ENCODE measurements around the gene MRPL11.

MRPL11 gene

GRCh38 chr11:66414120-66414934 is 24.3 kb downstream of the MRPL11 start:
- no peaks in the 10 kb centered on the region for H3K36me3 ChIP-seq (ENCODE audit: control insufficient read depth, insufficient read depth, low read length)
- peaks cover 6% of the 10 kb centered on the region for H3K27me3 ChIP-seq (ENCODE audit: control insufficient read depth, insufficient read depth, low read length)
- peak overlapping the region; percentile 87 for H3K27ac ChIP-seq (ENCODE audit: low read depth, low read length)
- peak overlapping the region; percentile 25; the same call in 1 of the 2 replicates for H3K4me3 ChIP-seq (ENCODE audit: low read depth, low read length)
- H3K9ac ChIP-seq (ENCODE audit: low read depth, low read length): peak overlapping the region; percentile 19; the same call in 1 of the 2 replicates
- H3K9me3 ChIP-seq (ENCODE audit: control insufficient read depth, insufficient read depth, low read length): no peaks in the 10 kb centered on the region
- H3K4me1 ChIP-seq (ENCODE audit: control insufficient read depth, insufficient read depth, low read length): peaks cover 43% of the 10 kb centered on the region

GRCh38 chr11:66413167-66413566 is 25.5 kb downstream of the MRPL11 start:
- no peaks in the 10 kb centered on the region for H3K36me3 ChIP-seq (ENCODE audit: control insufficient read depth, insufficient read depth, low read length)
- H3K9ac ChIP-seq (ENCODE audit: low read depth, low read length): no peak overlapping the region
- peak overlapping the region; percentile 87 for H3K27ac ChIP-seq (ENCODE audit: low read depth, low read length)
- H3K4me3 ChIP-seq (ENCODE audit: low read depth, low read length): no peak overlapping the region
- H3K4me1 ChIP-seq (ENCODE audit: control insufficient read depth, insufficient read depth, low read length): peaks cover 34% of the 10 kb centered on the region
- H3K27me3 ChIP-seq (ENCODE audit: control insufficient read depth, insufficient read depth, low read length): no peaks in the 10 kb centered on the region
- no peaks in the 10 kb centered on the region for H3K9me3 ChIP-seq (ENCODE audit: control insufficient read depth, insufficient read depth, low read length)

- no peaks in the 10 kb centered on the region for H3K36me3 ChIP-seq (ENCODE audit: control insufficient read depth, insufficient read depth, low read length)
- H3K9ac ChIP-seq (ENCODE audit: low read depth, low read length): no peak overlapping the region
- H3K9me3 ChIP-seq (ENCODE audit: control insufficient read depth, insufficient read depth, low read length): no peaks in the 10 kb centered on the region
- peaks cover 25% of the 10 kb centered on the region for H3K4me1 ChIP-seq (ENCODE audit: control insufficient read depth, insufficient read depth, low read length)
- H3K27ac ChIP-seq (ENCODE audit: low read depth, low read length): no peak overlapping the region
- H3K27me3 ChIP-seq (ENCODE audit: control insufficient read depth, insufficient read depth, low read length): no peaks in the 10 kb centered on the region; the same call in 1 of the 2 replicates
- H3K4me3 ChIP-seq (ENCODE audit: low read depth, low read length): no peak overlapping the region
Measured at GRCh38 chr11:66412110-66412509, 26.5 kb downstream of the MRPL11 start.

GRCh38 chr11:66411323-66411722 is 27.3 kb downstream of the MRPL11 start:
- no peaks in the 10 kb centered on the region for H3K9me3 ChIP-seq (ENCODE audit: control insufficient read depth, insufficient read depth, low read length)
- H3K27me3 ChIP-seq (ENCODE audit: control insufficient read depth, insufficient read depth, low read length): no peaks in the 10 kb centered on the region; the same call in 1 of the 2 replicates
- no peaks in the 10 kb centered on the region for H3K36me3 ChIP-seq (ENCODE audit: control insufficient read depth, insufficient read depth, low read length)
- H3K4me3 ChIP-seq (ENCODE audit: low read depth, low read length): no peak overlapping the region
- H3K27ac ChIP-seq (ENCODE audit: low read depth, low read length): no peak overlapping the region
- H3K9ac ChIP-seq (ENCODE audit: low read depth, low read length): no peak overlapping the region
- peaks cover 25% of the 10 kb centered on the region for H3K4me1 ChIP-seq (ENCODE audit: control insufficient read depth, insufficient read depth, low read length)

- H3K4me1 ChIP-seq (ENCODE audit: control insufficient read depth, insufficient read depth, low read length): peaks cover 24% of the 10 kb centered on the region
- peaks cover 4% of the 10 kb centered on the region; the same call in 1 of the 2 replicates for H3K27me3 ChIP-seq (ENCODE audit: control insufficient read depth, insufficient read depth, low read length)
Measured at GRCh38 chr11:66410191-66410590, 28.5 kb downstream of the MRPL11 start.

GRCh38 chr11:66409226-66409625 is 29.4 kb downstream of the MRPL11 start:
- Histone ChIP-seq H3K36me3 (ENCODE audit: control insufficient read depth, insufficient read depth, low read length) (no peaks in the 10 kb centered on the region), H3K9ac (ENCODE audit: low read depth, low read length) (no peak overlapping the region; the same call in 1 of the 2 replicates), H3K4me3 (ENCODE audit: low read depth, low read length) (peak overlapping the region; percentile 33; the same call in 1 of the 2 replicates), H3K27me3 (ENCODE audit: control insufficient read depth, insufficient read depth, low read length) (peaks cover 4% of the 10 kb centered on the region; the same call in 1 of the 2 replicates), H3K27ac (ENCODE audit: low read depth, low read length) (peak overlapping the region; percentile 65), H3K4me1 (ENCODE audit: control insufficient read depth, insufficient read depth, low read length) (peaks cover 14% of the 10 kb centered on the region), H3K9me3 (ENCODE audit: control insufficient read depth, insufficient read depth, low read length) (no peaks in the 10 kb centered on the region)

More at GRCh38 chr11:66410191-66410590, 28.5 kb downstream of the MRPL11 start:
- H3K27ac ChIP-seq (ENCODE audit: low read depth, low read length): no peak overlapping the region
- no peaks in the 10 kb centered on the region for H3K36me3 ChIP-seq (ENCODE audit: control insufficient read depth, insufficient read depth, low read length)
- H3K9ac ChIP-seq (ENCODE audit: low read depth, low read length): no peak overlapping the region
- H3K9me3 ChIP-seq (ENCODE audit: control insufficient read depth, insufficient read depth, low read length): no peaks in the 10 kb centered on the region
- H3K4me3 ChIP-seq (ENCODE audit: low read depth, low read length): no peak overlapping the region

- Histone ChIP-seq H3K9ac (ENCODE audit: low read depth, low read length) (no peak overlapping the region; the same call in 1 of the 2 replicates), H3K27ac (ENCODE audit: low read depth, low read length) (peak overlapping the region; percentile 65)
Measured at GRCh38 chr11:66408488-66409214, 30.0 kb downstream of the MRPL11 start.

GRCh38 chr11:66407651-66408050 is 31.0 kb downstream of the MRPL11 start:
- Histone ChIP-seq H3K9ac (ENCODE audit: low read depth, low read length) (no peak overlapping the region), H3K27me3 (ENCODE audit: control insufficient read depth, insufficient read depth, low read length) (peaks cover 4% of the 10 kb centered on the region; the same call in 1 of the 2 replicates), H3K27ac (ENCODE audit: low read depth, low read length) (no peak overlapping the region), H3K9me3 (ENCODE audit: control insufficient read depth, insufficient read depth, low read length) (no peaks in the 10 kb centered on the region), H3K36me3 (ENCODE audit: control insufficient read depth, insufficient read depth, low read length) (no peaks in the 10 kb centered on the region), H3K4me3 (ENCODE audit: low read depth, low read length) (no peak overlapping the region), H3K4me1 (ENCODE audit: control insufficient read depth, insufficient read depth, low read length) (peaks cover 6% of the 10 kb centered on the region; the same call in 1 of the 2 replicates)

More at GRCh38 chr11:66408488-66409214, 30.0 kb downstream of the MRPL11 start:
- H3K4me1 ChIP-seq (ENCODE audit: control insufficient read depth, insufficient read depth, low read length): peaks cover 11% of the 10 kb centered on the region
- no peaks in the 10 kb centered on the region for H3K9me3 ChIP-seq (ENCODE audit: control insufficient read depth, insufficient read depth, low read length)
- H3K4me3 ChIP-seq (ENCODE audit: low read depth, low read length): peak overlapping the region; percentile 66
- no peaks in the 10 kb centered on the region for H3K36me3 ChIP-seq (ENCODE audit: control insufficient read depth, insufficient read depth, low read length)
- peaks cover 4% of the 10 kb centered on the region; the same call in 1 of the 2 replicates for H3K27me3 ChIP-seq (ENCODE audit: control insufficient read depth, insufficient read depth, low read length)

- H3K4me3 ChIP-seq (ENCODE audit: low read depth, low read length): no peak overlapping the region
- no peak overlapping the region for H3K9ac ChIP-seq (ENCODE audit: low read depth, low read length)
- H3K27ac ChIP-seq (ENCODE audit: low read depth, low read length): no peak overlapping the region
- no peaks in the 10 kb centered on the region for H3K4me1 ChIP-seq (ENCODE audit: control insufficient read depth, insufficient read depth, low read length)
- no peaks in the 10 kb centered on the region for H3K36me3 ChIP-seq (ENCODE audit: control insufficient read depth, insufficient read depth, low read length)
- no peaks in the 10 kb centered on the region for H3K9me3 ChIP-seq (ENCODE audit: control insufficient read depth, insufficient read depth, low read length)
- H3K27me3 ChIP-seq (ENCODE audit: control insufficient read depth, insufficient read depth, low read length): no peaks in the 10 kb centered on the region
Measured at GRCh38 chr11:66393954-66394353, 44.7 kb downstream of the MRPL11 start.

- Histone ChIP-seq H3K27ac (ENCODE audit: low read depth, low read length) (no peak overlapping the region), H3K4me3 (ENCODE audit: low read depth, low read length) (no peak overlapping the region), H3K9ac (ENCODE audit: low read depth, low read length) (no peak overlapping the region), H3K4me1 (ENCODE audit: control insufficient read depth, insufficient read depth, low read length) (no peaks in the 10 kb centered on the region), H3K9me3 (ENCODE audit: control insufficient read depth, insufficient read depth, low read length) (no peaks in the 10 kb centered on the region), H3K27me3 (ENCODE audit: control insufficient read depth, insufficient read depth, low read length) (peaks cover 6% of the 10 kb centered on the region; the same call in 1 of the 2 replicates), H3K36me3 (ENCODE audit: control insufficient read depth, insufficient read depth, low read length) (no peaks in the 10 kb centered on the region)
Measured at GRCh38 chr11:66391322-66391721, 47.3 kb downstream of the MRPL11 start.
